IMR-90 (cell line): Measurements from ENCODE around the gene ACYP1.

ENCODE experiments used
- BHLHE40 ChIP-seq: fragments of 150-350 bp; IDR thresholded peaks from 2 replicates; pipeline ENCODE4 v1.6.1; 2016; ENCODE audit warnings: mild to moderate bottlenecking, low read depth, low read length
- MAFK ChIP-seq: IDR thresholded peaks from 2 replicates; pipeline ENCODE4 v1.6.1; 2012; ENCODE audit warnings: low read depth, low read length, improper control_type of control experiment
- MXI1 ChIP-seq: IDR thresholded peaks from 2 replicates; pipeline ENCODE4 v1.6.1; 2012; ENCODE audit warnings: low read depth, mild to moderate bottlenecking, low read length, moderate library complexity, borderline replicate concordance
- POLR2A ChIP-seq: IDR thresholded peaks from 2 replicates; pipeline ENCODE4 v1.6.1; 2012; ENCODE audit warnings: mild to moderate bottlenecking, low read depth, low read length
- RAD21 ChIP-seq: IDR thresholded peaks from 2 replicates; pipeline ENCODE4 v1.6.1; 2012; ENCODE audit warnings: low read length, improper control_type of control experiment
- RFX5 ChIP-seq: IDR thresholded peaks from 2 replicates; pipeline ENCODE4 v1.8.0; 2012; ENCODE audit warnings: low read depth, mild to moderate bottlenecking, low read length, moderate library complexity
- SMC3 ChIP-seq: fragments of 150-350 bp; IDR thresholded peaks from 2 replicates; pipeline ENCODE4 v1.6.1; 2016; ENCODE audit warnings: low read depth, mild to moderate bottlenecking, antibody characterized with exemption, low read length, moderate library complexity
- USF2 ChIP-seq: fragments of 150-350 bp; IDR thresholded peaks from 2 replicates; pipeline ENCODE4 v1.6.1; 2017; ENCODE audit warnings: mild to moderate bottlenecking, antibody characterized with exemption, low read length, low read depth
- TF ChIP-seq, protein P1 (sequence below): conservative IDR thresholded peaks from 2 replicates; pipeline ENCODE4 v1.5.1; 2012; ENCODE audit warnings: mild to moderate bottlenecking, low read depth, low read length, improper control_type of control experiment
- TF ChIP-seq, protein P2 (sequence below): fragments of 150-350 bp; IDR thresholded peaks from 2 replicates; pipeline ENCODE4 v1.6.1; 2016; ENCODE audit warnings: low read depth, mild to moderate bottlenecking, low read length, moderate library complexity, borderline replicate concordance

GRCh38 chr14:75023108-75023507 is 40.7 kb downstream of the ACYP1 start:
- TF ChIP-seq MAFK (no peak), BHLHE40 (no peak), MXI1 (no peak), POLR2A (no peak), RFX5 (no peak), RAD21 (no peak), USF2 (no peak), SMC3 (no peak)
- TF ChIP-seq, protein P1, sequence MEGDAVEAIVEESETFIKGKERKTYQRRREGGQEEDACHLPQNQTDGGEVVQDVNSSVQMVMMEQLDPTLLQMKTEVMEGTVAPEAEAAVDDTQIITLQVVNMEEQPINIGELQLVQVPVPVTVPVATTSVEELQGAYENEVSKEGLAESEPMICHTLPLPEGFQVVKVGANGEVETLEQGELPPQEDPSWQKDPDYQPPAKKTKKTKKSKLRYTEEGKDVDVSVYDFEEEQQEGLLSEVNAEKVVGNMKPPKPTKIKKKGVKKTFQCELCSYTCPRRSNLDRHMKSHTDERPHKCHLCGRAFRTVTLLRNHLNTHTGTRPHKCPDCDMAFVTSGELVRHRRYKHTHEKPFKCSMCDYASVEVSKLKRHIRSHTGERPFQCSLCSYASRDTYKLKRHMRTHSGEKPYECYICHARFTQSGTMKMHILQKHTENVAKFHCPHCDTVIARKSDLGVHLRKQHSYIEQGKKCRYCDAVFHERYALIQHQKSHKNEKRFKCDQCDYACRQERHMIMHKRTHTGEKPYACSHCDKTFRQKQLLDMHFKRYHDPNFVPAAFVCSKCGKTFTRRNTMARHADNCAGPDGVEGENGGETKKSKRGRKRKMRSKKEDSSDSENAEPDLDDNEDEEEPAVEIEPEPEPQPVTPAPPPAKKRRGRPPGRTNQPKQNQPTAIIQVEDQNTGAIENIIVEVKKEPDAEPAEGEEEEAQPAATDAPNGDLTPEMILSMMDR = no peak
- TF ChIP-seq, protein P2, sequence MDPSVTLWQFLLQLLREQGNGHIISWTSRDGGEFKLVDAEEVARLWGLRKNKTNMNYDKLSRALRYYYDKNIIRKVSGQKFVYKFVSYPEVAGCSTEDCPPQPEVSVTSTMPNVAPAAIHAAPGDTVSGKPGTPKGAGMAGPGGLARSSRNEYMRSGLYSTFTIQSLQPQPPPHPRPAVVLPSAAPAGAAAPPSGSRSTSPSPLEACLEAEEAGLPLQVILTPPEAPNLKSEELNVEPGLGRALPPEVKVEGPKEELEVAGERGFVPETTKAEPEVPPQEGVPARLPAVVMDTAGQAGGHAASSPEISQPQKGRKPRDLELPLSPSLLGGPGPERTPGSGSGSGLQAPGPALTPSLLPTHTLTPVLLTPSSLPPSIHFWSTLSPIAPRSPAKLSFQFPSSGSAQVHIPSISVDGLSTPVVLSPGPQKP = no peak
